Stimulated activated CD8-positive, alpha-beta memory T cell treated with anti-CD3 and anti-CD28 coated beads, Interleukin-12 subunit alpha, Interleukin-12 subunit beta, amount 100 ng/mL, for 24 hours (primary cell): ENCODE data around the gene RPS2.

Experiments used
- DNase-seq: peaks from one replicate; pipeline ENCODE4 v3.0.0-alpha.2; 2020; ENCODE audit errors: extremely low read depth

RPS2 gene

DNA sequence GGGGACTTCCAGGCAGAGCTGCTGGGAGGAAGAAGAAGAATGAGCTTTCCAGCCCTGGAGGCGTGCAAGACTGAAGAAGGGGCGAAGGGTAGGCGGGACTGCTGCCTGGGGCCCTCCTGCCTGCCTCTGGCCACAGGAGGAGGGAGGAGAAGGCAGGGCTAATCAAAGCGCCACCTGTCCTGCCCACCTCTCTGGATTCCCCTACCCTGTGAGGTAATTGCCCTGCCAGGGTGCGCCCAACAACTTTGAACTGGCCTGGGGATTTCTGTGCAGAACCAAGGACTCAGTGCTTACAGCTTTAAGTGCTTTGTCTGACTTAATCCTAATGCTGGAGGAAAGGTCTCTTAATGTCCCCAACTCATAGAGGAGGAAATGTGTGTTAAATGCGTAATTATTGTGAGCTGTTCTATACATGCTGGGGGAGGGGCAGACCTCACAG is 16.8 kb upstream of the RPS2 start, which contains the start of gene NOXO1:
Gene NOXO1 (minus strand): TSS at position 72 of the 439 bp plus-strand sequence. CDS start 290 bp downstream, outside the sequence.
- no peak for DNase-seq

DNA sequence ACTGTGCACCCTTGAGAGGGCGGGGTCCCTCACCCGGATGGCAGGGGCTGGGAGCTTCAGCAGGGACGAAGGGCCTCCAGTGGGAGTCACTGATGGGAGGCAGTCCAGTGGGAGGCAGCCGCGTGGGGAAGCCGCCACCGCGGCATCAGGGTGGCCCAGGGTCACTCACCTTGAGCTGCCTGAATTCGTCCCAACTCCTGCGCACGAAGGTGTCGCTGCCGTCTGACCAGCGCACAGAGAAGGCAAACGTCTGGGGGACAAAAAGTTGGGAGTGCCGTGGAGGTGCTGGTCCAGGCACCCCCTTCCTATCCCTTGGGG is 16.1 kb upstream of the RPS2 start:
- DNase-seq = no peak

DNA sequence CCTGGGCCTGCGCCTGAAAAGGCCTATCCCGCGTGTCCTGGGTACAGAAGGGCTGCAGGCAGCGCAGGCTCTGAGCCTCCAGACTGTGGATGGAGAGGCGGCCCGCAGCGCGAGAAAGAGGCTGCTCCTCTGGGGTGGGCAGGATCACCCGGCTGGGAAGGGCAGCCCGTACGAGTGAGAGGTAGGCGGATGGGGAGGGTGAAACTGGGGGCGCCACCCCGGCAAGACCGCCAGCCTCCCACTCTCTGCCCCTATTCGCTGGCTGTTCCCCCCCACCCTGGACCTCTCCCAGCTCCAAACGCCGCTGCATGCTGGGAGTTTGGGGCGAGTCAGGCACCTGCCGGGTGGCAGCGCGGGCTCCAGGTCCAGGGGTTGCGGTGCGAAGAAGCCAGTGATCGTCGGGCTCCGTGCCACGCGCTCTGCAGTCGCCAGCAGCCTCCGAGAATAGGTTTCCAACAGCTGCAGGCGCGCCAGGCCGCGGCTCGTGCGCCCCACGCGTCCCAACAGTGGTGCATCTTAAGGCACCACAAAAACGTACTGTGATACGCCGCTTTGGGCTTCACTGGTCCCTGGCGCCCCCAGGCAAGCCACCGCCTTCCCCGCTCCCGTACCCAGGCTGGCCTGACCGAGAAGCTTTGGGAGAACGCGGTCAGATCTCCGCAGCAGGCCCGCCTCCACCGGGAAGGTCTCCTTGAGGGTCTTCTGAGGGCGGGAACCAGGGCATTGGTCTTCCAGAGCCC is 15.6 kb upstream of the RPS2 start:
- DNase-seq = no peak

DNA sequence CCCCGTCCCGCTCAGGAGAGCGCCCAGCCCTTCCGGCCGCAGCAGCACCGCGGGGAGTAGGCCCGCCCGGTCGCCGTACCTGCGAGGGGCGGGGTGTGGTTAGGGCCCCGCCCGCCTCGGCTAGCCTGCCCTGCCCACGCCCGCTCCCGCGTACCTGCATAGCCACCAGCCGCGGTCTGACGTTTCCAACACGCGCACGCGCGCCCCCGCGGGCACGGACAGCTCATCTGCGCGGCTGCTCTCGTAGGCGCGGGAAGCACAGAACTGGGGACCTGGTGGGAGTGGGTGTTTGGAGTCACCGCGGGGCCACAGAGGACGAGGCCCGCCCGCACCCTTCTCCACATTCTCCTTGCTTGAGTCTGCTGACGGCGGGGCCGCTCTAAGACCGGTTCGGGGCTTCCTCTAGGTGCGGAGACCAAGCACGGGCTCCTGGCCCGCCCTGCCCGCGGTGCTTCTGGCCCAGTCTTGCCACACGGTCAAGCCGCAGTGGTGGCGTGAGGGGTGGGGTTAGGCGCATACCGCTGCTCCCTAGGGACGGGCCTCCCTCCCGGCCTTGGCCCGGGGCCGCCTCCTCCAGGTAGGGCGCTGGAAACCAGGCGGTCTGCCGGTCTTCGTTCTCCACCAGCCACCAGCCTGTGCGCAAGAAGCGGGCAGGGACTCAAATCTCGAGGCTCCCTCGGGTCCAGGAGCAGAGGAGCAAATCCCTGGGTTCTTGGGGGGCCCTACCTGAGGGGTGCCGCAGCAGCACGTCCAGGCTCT is 14.8 kb upstream of the RPS2 start:
- no peak for DNase-seq

DNA sequence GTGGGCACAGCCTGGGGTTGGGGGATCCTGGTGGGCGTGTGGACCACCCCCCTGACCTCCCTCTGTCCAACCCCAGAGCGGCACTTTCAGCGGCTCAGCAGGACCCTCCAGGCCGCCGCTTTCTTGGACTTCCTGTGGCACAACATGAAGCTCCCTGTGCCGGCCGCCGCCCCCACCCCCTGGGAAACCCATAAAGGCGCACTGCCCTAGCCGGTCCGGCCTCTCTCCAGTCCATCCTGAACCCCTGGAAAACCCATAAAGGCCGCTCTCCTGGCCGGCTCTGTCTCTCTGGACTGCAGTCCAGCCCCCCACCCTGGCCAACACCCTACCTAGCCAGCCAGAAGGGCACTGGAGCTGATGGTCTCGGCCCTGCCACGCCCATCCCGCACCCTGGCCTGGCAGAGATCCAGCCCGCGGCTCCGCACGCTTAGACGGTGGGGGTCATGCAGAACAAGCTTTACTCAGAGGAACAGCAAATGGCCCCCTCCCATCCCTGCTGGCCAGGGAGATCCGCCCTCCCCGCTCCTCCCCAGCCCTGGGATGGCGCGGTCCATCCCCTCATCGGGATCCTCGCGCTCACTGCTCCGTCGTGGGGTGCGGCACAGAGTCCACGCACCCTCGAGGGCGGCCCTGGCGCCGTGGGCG is 14.0 kb upstream of the RPS2 start:
- no peak for DNase-seq

DNA sequence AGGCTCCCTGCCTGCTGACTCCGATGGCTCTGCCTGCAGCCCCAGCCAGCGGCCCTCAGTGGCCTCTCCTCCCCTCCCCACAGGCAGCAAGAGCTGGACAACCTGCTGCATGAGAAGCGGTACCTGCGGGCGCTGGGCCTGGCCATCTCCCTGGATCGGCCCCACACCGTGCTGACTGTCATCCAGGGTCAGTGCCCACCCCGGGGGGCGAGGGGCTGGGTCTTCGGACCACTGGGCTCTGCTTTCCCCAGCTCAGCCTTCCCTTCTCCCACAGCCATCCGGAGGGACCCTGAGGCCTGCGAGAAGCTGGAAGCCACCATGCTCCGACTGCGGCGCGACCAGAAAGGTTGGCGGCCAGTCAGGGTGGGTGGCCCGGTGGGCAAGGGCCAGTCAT is 13.2 kb upstream of the RPS2 start:
- DNase-seq = no peak

DNA sequence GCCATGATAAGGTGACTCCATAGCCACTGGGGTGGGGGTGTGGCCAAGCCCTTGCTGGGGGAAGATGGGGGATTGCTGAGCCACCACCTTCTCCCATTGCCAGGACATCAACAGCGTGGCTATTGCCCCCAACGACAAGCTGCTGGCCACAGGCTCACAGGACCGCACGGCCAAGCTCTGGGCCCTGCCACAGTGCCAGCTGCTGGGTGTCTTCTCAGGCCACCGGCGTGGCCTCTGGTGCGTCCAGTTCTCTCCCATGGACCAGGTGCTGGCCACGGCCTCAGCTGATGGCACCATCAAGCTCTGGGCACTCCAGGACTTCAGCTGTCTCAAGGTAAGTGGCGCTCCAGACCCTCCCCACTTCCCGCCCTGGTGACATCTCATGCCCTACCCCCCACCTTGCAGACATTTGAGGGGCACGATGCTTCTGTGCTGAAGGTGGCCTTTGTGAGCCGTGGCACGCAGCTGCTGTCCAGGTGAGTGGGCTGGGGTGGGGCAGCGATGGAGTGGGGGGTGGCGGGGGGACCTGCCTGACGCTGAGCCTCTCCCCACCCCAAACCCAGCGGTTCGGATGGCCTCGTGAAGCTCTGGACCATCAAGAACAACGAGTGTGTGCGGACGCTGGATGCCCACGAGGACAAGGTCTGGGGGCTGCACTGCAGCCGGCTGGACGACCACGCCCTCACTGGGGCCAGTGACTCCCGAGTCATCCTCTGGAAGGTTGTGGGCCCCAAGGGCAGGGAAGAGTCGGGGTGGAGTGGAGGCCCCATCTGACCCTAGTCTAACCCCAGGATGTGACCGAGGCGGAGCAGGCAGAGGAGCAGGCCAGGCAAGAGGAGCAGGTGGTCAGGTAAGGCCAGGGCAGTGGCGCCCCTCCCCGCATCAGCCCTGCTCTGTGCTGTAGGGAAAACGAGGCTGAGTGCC is 12.6 kb upstream of the RPS2 start:
- DNase-seq = no peak

DNA sequence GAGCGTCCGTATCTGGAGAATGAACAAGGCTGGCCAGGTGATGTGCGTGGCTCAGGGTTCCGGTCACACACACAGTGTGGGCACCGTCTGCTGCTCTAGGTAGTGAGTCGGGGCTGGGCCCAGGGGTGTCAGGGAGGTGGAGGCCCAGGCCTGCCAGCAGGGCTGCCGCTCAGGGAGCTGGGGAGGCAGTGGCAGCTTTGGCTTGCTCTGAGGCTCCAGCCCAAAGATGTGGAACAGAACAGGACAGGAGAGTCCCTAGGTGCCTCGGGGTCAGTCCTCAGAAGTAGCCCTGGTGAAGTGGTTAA is 11.5 kb upstream of the RPS2 start:
- DNase-seq = no peak

DNA sequence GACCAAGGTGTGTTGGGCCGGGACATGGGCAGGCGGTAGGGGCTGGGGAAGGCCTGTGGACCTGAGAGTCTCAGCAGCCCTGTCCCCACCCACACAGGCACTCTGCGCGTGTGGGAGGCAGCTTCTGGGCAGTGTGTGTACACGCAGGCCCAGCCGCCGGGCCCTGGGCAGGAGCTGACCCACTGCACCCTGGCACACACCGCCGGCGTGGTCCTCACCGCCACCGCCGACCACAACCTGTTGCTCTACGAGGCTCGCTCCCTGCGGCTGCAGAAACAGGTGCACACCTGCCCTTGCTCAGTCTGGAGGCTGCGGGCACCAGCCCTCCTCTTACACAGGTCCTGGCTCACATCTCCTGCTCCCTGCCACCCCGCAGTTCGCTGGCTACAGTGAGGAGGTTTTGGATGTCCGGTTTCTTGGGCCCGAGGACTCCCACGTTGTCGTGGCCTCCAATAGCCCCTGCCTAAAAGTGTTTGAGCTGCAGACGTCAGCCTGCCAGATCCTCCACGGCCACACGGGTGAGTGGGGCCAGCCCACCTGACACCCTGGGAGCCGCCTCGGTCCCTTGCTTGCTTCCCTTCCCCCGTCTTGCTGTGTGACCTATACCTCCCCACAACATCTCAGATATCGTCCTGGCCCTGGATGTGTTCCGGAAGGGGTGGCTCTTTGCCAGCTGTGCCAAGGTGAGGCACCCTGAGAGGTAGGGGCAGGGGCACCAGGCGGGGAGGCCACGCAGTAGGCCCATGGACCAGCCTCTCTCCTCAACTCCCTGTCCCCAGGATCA is 11.0 kb upstream of the RPS2 start:
- no peak for DNase-seq

DNA sequence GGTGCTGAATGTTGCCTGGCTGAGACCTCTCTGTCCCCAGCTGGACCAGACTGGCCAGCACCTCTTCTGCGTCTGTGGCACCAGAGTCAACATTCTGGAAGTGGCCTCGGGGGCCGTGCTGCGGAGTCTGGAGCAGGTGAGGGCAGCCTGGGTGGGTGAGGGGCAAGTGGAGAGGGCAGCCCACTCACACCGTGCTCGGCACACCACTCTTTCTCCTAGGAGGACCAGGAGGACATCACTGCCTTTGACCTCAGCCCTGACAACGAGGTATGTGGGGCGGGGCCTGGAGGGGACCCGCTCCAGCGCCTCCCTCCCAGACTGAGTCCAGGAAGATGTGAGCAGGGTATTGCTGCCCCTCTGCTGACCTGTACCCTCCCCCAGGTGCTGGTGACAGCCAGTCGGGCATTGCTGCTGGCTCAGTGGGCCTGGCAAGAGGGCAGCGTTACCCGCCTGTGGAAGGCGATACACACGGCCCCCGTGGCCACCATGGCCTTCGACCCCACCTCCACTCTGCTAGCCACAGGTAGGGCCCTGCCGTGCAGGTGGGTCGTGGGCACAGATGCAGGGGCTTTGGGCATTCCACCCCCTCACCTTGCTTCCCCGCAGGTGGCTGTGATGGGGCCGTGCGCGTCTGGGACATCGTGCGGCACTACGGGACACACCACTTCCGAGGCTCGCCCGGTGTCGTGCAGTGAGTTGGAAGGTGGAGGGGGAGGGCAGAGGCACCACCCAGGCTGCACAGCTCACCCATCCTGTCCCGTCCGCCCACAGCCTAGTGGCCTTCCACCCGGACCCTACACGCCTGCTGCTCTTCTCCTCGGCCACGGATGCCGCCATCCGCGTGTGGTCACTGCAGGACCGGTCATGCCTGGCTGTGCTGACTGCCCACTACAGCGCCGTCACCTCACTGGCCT is 9.8 kb upstream of the RPS2 start:
- DNase-seq = no peak

DNA sequence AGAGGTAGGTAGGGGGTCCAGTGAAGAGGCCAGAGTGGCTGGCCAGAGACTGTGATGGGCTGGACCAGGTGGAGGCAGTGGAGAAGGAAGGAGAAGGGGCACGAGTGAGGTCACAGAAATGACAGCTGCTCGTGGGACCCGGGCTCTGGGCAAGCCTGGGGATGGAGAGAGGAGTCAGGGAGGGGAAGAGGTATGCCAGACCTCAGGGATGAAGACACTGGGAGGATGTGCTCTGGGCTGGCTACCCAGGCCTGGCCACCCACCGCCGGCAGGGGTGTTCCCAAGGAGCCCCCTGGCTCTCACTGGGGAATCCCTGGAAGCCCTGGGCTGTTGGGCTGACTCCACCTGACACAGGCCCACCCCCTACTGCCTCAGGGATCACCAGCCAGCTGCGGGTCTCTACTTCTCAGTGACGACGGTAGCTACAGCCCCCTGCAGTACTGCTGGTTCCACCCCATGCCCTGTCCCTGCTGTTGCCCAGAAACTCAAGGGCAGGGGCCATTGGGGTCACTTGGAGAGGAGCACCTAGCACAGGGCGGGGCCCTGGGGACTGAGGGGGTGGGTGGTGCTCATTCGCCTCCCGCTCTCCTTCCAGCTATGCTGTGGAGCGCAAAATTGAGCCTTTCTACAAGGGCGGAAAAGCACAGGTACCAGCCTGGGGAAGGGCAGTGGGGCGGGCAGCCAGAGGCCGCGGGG is 9.0 kb upstream of the RPS2 start:
- no peak for DNase-seq

DNA sequence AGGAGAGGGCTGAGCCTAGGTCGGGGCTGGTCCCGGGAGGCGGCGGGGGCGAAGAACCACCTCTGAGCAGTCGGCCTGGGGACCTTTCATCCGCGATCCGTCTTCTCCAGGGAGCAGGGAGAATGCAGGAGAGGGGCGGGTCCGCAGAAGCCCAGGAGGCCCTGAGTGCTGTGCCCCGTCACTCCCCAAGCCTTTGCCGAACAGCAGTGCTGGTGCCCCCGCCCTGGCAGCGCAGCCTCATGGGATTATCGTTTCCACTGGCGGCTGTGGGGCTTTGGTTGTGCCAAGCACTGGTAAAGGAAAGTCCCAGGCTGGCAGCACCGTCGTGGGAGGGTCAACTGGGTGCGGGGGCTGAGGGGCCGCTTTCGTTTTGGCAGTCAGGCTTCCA is 7.9 kb upstream of the RPS2 start:
- DNase-seq = no peak

DNA sequence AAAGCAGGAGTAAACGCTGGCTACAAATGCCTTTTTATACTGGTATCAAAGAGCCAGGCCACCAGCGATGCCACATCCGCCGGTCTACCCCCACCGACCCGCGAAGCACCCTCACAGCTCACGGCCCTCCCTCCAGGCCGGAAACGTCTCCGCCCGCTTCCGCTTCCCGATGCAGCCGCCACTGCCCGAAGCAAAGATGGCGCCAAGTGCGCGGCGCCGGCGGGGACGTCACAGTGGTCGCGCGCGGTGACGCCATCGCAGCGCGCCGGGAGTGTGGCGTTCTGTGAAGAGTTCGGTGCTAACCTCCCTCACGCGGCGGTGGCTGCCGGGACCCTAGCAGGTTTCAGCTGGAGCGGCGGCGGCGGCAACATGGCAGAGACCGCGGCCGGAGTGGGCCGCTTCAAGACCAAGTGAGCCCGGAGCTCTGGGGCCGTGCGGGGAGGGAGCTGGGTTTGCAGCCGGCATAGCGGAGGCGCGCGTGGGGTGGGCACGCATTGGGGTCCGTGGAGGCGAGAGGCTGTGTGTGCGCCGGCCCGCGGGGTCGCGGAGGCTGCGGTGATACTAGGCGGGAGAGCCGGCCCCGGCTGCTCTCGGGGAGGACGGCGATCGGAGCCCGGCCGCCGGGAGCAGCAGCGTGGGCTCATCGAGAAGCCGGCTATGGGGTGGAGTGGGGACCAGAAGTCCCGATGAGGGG is 7.3 kb upstream of the RPS2 start, which contains the start of gene TBL3:
Gene TBL3 (plus strand): TSS at position 258 of the 694 bp plus-strand sequence. CDS start 112 bp downstream, at position 370.
- DNase-seq = peak; percentile 91

DNA sequence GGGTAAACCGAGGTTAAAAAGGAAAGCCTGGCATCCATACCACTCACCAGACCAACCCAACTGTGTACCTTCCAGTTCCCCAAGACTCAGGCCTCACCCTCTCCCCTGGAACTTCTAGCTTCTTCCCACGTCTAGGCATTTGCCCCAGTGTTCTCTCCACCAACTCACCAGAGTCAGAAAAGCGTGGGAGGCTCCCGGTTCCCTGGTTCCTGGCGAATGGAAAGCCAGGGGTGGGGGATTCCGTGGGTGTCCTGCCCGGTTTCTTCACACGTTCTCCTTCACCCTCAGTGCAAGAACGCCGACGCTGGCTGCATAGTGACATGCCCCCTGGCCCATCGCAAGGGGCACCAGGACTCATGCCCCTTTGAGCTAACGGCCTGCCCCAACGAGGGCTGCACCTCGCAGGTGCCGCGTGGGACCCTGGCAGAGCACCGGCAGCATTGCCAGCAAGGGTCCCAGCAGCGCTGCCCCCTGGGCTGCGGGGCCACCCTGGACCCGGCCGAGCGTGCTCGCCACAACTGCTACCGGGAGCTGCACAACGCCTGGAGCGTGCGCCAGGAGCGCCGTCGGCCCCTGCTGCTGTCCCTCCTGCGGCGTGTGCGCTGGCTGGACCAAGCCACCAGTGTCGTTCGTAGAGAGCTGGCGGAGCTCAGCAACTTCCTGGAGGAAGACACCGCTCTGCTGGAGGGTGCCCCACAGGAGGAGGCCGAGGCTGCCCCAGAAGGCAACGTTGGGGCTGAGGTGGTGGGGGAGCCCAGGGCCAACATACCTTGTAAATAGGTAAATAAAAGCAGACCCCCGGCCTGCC is 3.7 kb upstream of the RPS2 start:
- no peak for DNase-seq

DNA sequence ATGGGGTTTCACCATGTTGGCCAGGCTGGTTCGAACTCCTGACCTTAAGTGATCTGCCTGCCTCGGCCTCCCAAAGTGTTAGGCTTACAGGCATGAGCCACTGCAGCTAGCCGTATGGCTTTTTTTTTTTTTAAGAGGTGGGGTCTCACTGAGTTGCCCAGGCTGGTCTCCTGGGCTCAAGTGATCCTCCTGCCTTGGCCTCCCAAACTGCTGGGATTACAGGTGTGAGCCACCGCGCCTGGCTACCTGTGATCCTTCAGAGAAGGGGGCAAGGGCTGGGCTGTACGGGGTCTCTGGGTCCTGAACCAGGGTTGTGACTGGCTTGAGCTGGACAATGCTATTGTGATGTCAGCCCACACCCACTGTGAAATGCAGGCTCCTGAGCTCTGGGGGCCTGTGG is 1.8 kb upstream of the RPS2 start, which contains the start of gene RNF151:
Gene RNF151 (plus strand): TSS at position 397 of the 400 bp plus-strand sequence. CDS start 26 bp downstream, outside the sequence.
- no peak for DNase-seq

DNA sequence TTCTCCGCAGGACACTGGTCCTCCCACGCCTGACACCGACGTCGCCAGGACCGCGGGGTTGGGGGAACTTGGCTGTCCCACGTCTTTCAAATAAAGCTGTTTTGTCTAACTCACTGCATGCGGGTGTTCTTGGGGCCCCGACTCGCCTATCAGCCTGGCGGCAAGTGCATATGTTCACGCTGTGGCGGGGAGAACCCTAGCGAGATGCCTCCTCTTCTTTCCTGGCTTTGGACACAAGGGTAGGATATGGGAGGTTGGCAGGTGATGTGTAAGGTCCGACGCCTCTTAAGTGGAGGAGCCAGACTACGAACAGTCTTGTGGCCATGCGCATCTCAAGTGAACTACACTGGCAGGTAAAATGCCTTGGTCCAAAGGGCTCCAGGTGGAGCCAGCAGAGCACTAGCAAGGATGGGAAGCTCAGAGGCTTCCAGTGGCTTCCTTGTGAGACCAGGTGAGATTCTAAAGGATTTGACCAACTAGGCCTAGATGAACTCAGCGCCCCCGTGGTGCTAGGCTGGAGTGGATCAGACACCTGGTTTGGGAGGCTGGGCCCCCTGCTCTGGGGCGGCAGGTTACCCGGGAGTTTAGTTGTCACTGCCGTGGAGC is 873 bp upstream of the RPS2 start:
- DNase-seq = no peak

DNA sequence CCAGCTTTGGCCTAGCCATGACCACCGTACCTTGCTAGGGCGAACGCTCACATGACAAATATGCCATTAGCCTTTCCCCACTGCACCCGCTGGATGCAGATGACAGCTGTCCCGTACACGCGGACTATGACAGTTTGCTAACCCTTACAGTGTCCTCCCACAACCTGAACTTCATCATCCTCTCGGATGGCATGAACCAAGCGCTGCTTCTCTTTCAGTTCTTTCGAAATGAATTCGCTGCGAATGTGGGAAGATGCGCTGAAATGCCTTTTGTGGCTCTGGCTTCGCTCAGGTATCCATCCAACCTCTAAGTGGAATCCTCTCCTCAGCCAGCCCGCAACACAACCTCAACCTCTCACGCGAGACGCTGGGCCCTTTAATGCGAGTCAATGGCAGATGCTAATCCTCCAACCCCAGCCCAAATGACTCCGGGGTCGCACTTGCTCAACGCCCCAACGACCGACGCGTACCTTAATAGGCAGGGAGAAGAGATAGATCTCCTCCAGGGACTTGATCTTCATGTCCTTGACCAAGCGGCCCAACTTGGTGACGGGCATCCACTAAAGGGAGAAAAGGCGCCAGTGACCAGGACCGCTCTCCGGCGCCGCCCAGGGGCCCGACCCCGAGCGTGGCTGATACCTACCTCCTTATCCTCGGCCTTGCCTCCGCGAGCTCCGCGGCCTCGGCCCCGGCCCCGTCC is 670 bp downstream of the RPS2 start:
- no peak for DNase-seq
